EH (cell line): ENCODE data around the gene CCM2L.

Experiments used
- DNase-seq: peaks from one replicate; pipeline ENCODE4 v3.0.0-alpha.2; 2015; ENCODE audit warnings: low read depth

The CCM2L gene

GRCh38 chr20:32010101-32010500 is at the start of gene CCM2L:
TSS of gene CCM2L (plus strand) at chr20:32010438. CDS start at chr20:32010455, 17 bp downstream.
- DNase-seq = no peak

DNA sequence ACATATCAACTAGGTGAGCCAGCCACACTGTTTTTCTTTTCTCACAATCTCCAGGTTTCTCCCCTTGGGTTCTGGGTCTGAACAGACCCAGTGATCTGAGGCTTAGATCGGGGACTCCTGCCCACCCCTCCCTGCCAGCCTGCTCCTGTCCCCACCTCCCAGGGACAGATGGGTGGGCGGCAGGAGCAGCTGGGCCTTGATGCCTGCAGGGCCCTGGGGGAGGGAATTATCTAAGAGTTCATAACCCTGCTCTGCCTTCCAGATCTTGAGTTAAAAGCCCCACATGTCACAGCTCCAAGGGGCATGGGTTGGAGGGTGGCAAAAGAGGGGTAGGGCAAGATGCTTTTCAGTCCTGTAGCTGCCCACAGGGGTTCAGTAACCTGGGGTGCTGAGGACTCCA is 47.5 kb upstream of the CCM2L start:
- no peak for DNase-seq

DNA sequence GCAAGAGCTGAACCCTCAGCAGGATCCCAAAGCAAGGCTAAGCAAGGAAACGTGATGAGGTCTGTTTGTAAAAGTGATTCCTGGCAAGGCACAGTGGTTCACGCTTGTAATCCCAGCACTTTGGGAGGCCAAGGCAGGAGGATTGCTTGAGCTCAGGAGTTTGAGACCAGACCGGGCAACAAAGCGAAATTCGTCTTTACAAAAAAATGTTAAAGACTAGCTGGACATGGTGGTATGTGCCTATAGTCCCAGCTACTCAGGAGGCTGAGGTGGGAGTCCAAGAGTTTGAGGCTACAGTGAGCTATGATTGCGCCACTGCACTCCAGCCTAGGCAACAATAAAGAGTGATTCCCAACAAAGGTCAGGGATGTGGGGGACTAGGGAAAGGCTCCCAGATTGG is 46.3 kb upstream of the CCM2L start:
- DNase-seq = no peak

- no peak for DNase-seq
These were observed 43.1 kb upstream of the CCM2L start for GRCh38 chr20:31966991-31967655.

DNA sequence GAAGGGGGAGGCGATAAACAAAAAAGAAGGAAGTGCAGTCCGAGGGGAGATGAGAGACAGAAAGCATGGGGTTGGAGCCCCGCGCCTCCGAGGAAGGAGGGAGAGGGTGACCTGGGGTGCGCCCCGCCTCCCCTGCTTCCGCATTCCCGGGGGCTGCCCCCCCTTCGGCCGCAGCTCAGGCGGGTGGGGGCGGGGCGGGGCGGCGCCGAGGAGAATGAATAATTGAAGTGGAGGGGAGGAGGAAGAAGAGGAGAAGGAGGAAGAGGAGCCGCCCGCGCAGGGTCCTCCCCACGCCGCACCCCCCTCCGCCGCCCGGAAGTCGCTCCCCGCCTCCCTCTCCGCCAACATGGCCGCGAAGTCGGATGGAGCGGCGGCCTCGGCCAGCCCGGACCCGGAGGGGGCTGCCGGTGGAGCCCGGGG is 42.4 kb upstream of the CCM2L start, which contains the start of gene XKR7:
Gene XKR7 (plus strand): TSS at position 322 of the 420 bp plus-strand sequence. CDS start 25 bp downstream, at position 347.
- DNase-seq = no peak

GRCh38 chr20:31968291-31969126 is 41.7 kb upstream of the CCM2L start:
- DNase-seq = peak; percentile 71

DNA sequence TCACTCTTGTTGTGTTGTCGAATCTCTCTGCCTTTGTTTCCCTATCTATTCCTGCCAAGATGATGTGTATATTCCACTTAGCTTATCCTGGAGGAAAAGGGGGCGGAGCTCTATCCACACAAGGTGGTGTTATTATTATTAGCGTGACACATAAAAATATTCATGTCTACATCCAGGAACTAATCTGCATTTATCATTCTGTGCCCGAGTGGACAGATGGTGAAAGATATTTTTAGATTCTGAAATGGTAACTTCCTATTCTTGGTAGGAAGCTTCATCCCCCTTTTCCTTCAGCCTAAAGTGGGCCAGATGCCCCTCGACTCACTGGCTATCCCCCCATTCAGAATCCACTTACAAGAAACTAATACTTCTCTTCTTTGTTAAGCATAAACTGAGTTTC is 40.2 kb upstream of the CCM2L start:
- no peak for DNase-seq

DNA sequence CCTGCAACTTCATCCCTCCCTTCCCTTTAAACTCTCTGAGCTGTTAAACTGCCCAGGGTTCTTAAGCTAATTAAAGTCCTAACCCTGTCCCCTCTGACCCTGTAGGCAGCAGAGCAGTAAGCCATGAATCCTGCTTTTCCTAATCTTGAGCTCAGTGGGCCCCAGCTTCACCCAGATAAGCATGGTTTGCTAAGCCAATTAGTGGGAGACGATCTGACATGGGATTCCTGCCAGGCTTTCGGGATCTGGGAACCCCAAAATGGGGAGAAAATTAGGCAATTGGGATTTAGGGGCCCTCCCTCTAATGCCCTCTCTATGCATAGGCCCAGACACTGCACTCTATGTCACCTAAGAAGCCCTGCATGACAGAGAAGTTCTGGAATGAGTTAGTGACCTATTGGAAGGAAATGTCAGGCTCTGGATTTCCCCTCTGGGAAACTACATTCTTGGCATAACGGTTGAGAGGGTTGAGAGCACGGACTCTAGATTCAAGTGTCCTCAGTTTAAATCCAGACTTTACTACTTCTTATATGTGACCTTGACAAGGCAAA is 37.7 kb upstream of the CCM2L start:
- peak; percentile 81 for DNase-seq

- no peak for DNase-seq
These were observed 35.9 kb upstream of the CCM2L start for GRCh38 chr20:31974296-31974695.

DNA sequence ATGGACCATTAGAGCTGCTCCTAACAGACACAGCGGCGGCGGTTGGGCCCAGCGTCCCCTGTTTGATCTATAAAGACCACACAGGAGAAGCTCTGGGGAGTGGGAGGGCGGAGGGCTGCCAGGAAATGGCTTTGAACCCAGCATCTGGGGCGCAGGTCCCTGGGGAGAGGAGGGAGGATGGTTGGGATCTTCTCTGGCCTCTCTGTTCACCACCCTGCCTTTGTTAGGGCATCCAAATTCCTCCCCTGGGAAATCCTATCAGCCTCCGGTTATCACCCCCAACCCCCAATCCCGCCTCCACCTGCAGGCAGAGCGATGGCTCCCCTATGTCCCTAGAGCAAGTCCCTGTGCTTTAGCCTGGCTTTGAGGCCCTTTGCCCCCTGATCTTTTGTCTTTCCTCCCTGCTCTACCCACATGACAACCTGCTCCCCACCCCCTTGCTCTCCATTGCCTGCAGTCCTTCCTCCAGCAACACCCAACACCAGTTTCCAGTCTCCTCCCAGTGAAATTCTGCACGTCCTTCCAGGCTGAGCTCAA is 35.2 kb upstream of the CCM2L start:
- DNase-seq = peak; percentile 6

DNA sequence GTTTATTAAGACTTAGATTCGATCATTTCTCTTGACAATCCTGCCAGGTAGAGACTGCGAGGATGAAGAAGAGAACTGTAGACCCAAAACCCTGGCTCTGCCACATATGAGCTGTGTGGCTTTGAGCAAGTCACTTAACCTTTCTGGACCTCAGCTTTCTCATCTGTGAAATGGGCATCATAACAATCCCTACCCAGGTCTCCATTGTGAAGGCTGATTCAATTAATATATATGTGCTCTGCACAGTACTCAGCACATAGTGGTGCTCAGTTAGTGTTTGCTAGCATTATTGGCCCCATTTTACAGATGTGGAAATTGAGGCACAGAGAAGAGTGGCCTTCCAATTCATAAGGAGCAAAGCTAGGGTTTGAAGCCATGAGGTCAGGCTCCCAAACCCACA is 34.4 kb upstream of the CCM2L start:
- no peak for DNase-seq

DNA sequence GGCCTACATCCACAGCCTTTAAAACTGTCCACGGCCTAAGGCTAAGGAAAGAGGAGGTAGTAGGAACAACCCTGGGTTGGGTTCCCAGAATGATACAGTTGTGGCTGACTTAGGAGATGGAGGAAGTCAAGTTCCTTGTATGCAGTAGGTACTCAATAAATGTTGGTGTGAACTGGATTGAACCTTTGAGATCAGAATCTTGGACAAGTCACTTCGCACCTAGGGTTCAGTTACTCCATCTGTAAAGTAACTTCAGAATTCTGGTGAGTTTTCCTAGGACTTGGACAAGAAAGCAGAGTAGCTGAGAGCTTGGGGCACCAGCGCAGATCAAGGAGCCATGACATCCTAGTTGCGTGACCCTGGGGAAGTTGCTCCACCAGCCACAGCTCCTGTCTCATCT is 33.2 kb upstream of the CCM2L start:
- no peak for DNase-seq

GRCh38 chr20:31979713-31980426 is 30.4 kb upstream of the CCM2L start:
- peak; percentile 24 for DNase-seq

DNA sequence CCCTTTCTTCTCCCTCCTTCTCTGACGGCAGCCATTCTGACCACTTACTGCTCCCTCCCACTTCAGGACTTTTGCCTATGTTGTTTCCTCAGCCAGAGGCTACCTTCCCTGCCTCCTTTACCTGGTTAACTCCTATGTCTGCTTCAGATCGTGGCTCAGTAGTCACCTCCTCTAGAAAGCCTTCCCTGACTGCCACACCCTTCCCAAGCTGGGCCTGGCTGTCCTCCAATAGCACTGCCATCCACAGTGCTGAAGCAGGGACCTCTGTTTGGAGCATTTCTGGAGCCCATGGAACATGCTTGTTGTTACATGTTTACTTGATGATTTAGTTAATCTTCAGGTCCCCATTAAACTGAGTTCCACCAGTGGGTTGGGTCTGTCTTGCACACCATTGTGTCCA is 28.5 kb upstream of the CCM2L start:
- no peak for DNase-seq

DNA sequence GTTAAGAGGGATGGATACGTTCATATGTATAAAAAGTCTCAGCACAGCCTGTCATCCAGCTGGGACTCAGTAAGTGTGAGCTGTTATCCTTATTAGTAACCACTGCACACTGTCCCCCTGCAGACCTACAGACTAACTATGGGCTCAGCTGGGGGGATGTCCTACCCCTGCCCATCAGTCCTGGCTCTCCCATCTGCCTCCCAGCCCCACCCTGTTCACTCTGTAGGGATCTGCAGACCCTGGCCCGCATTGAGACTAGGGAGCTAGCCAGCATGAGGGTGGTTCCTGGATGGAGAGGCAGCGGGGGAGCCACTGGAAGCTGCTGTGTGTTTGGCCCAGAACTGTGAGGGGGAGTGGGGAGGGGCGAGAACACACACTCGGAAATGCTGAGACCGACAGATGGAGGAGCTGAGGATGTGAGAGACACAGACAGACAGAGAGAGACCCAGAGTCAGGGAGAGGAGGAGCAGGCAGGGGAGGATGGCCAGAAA is 25.2 kb upstream of the CCM2L start:
- DNase-seq = no peak

DNA sequence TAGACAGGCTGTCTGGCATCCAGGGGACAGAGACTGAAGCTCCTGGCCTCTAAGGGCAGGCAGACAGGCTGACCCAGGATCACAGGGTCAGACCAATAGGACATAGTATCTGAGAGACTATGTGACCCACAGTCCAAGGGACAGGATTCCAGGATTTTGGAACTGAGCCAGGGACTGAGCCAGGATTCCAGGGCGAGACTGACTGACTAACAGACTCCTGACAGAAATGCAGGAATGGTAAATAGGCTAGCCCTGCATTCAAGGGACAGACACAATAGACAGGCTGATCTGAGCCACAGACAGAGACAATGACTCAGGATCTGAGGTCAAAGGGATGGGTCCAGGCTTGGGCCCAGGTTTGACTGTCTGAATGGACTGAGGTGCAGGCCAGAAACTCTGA is 22.5 kb upstream of the CCM2L start:
- DNase-seq = peak; percentile 46

DNA sequence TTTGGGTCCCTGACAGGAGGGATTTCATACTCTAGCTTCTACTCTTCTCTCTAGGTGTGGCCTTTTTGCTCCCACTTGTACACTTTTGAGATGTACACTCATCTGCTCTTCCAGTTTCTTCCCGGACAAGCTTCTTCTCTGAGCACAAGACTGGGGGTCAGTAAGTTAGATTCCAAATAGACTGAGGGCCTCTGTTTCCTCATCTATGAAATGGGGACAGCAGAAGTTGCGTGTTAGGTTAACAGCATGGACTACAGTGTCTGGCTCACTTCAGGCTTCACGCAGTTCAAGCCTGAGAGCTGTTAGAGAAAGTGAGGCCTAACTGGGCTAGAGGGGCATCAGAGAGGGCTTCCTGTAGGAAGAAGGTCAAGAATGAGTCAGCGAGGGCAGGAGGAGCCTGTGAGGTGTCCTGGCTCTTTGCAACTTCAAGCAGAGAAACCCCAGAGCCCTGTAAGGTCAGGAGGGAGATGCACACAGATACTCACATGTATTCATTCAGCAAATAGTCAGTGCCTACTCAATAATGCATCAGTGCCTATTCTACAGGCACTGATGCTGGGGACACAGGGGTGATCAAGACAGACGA is 21.7 kb upstream of the CCM2L start:
- DNase-seq = no peak

- DNase-seq = no peak
These were observed 21.1 kb upstream of the CCM2L start for GRCh38 chr20:31989030-31989645.

- DNase-seq = no peak
These were observed 19.4 kb upstream of the CCM2L start for GRCh38 chr20:31990641-31991338.

DNA sequence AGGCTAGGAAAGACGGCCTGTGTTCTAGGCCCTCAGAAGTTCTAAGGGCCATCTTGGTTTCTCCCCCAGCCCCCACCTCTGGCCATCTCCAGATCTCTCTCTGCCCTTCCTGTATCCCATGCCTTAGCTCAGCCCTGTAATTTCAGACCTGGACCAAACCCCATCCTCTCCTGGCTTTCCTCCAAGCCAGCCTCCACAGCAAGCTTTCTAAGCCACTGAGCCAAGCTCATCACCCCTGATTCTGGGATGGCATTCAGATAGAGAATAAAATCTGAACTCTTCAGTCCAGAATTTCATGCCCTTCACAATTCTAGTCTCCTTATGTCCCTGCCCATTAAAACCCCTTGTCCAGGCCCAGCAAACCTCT is 18.9 kb upstream of the CCM2L start:
- DNase-seq = no peak

GRCh38 chr20:31992086-31992485 is 18.2 kb upstream of the CCM2L start:
- DNase-seq = no peak
